IPS-11a (cell line): Measurements from ENCODE around the gene UBL3.

Experiments
- H3K4me3 ChIP-seq: one replicate; pipeline ENCODE4 v1.5.1; 2013; ENCODE audit warnings: low read depth, low read length, control low read depth

The UBL3 gene

GRCh38 chr13:29761160-29761559 is 89.3 kb downstream of the UBL3 start:
- no peak overlapping the region for H3K4me3 ChIP-seq

GRCh38 chr13:29760544-29760943 is 89.9 kb downstream of the UBL3 start:
- H3K4me3 ChIP-seq = no peak overlapping the region

- no peak overlapping the region for H3K4me3 ChIP-seq
Observed at GRCh38 chr13:29758531-29759114, 91.8 kb downstream of the UBL3 start.

- H3K4me3 ChIP-seq = no peak overlapping the region
Observed at GRCh38 chr13:29756506-29756905, 93.9 kb downstream of the UBL3 start.

GRCh38 chr13:29754473-29754806 is 96.0 kb downstream of the UBL3 start:
- no peak overlapping the region for H3K4me3 ChIP-seq

- no peak overlapping the region for H3K4me3 ChIP-seq
Observed at GRCh38 chr13:29753618-29754472, 96.6 kb downstream of the UBL3 start.

GRCh38 chr13:29752175-29752574 is 98.2 kb downstream of the UBL3 start:
- no peak overlapping the region for H3K4me3 ChIP-seq

GRCh38 chr13:29750183-29750530 is 100.3 kb downstream of the UBL3 start:
- no peak overlapping the region for H3K4me3 ChIP-seq

GRCh38 chr13:29749401-29750182 is 100.8 kb downstream of the UBL3 start:
- H3K4me3 ChIP-seq = no peak overlapping the region

- no peak overlapping the region for H3K4me3 ChIP-seq
Observed at GRCh38 chr13:29748097-29748496, 102.3 kb downstream of the UBL3 start.

GRCh38 chr13:29746148-29746677 is 104.2 kb downstream of the UBL3 start:
- H3K4me3 ChIP-seq = no peak overlapping the region

GRCh38 chr13:29745704-29746103 is 104.7 kb downstream of the UBL3 start:
- no peak overlapping the region for H3K4me3 ChIP-seq

GRCh38 chr13:29743201-29743786 is 107.1 kb downstream of the UBL3 start:
- H3K4me3 ChIP-seq = no peak overlapping the region

GRCh38 chr13:29740961-29741360 is 109.5 kb downstream of the UBL3 start:
- no peak overlapping the region for H3K4me3 ChIP-seq

- no peak overlapping the region for H3K4me3 ChIP-seq
Observed at GRCh38 chr13:29737061-29737460, 113.4 kb downstream of the UBL3 start.

GRCh38 chr13:29733147-29733611 is 117.2 kb downstream of the UBL3 start:
- no peak overlapping the region for H3K4me3 ChIP-seq

- no peak overlapping the region for H3K4me3 ChIP-seq
Observed at GRCh38 chr13:29730253-29730652, 120.2 kb downstream of the UBL3 start.

GRCh38 chr13:29722415-29722814 is 128.0 kb downstream of the UBL3 start:
- no peak overlapping the region for H3K4me3 ChIP-seq

GRCh38 chr13:29721766-29722165 is 128.7 kb downstream of the UBL3 start:
- H3K4me3 ChIP-seq = no peak overlapping the region

- H3K4me3 ChIP-seq = no peak overlapping the region
Observed at GRCh38 chr13:29718694-29719093, 131.7 kb downstream of the UBL3 start.

GRCh38 chr13:29716493-29716892 is 133.9 kb downstream of the UBL3 start:
- no peak overlapping the region for H3K4me3 ChIP-seq
